CD4-positive, alpha-beta T cell (primary cell): Measurements from ENCODE around the gene BANP. TPM values are rescaled to one million over a fixed set of nuclear protein-coding genes. Genes with fewer than 3 reads are reported as not detected.

Source experiments
- ATAC-seq: fragments of 200-7000 bp; cut with Tn5 transposase; one replicate; pipeline ENCODE4 v1.10.0; 2022; ENCODE audit warnings: mild to moderate bottlenecking; ENCODE audit not compliant: poor library complexity
- CTCF ChIA-PET: fragments of 350-600 bp; sonication (Branson Sonifier 250); formaldehyde crosslinking; loops from one replicate; lab custom pipeline; 2021; ENCODE audit warnings: antibody characterized with exemption, inconsistent platforms; lab: Charles Lee
- POLR2A ChIA-PET: fragments of 350-600 bp; sonication (Branson Sonifier 250); formaldehyde crosslinking; loops from one replicate; lab custom pipeline; 2021; ENCODE audit warnings: antibody characterized with exemption, inconsistent platforms; lab: Charles Lee
- DNase-seq, 14 experiments: peaks; one replicate each; pipeline ENCODE4 v3.0.0-alpha.2; 2013 to 2020; ENCODE audit warnings: mixed read lengths in 2 of 14
- H3K27ac ChIP-seq, 2 donors: one replicate each; pipeline versions ENCODE4 v1.5.1 to v1.7.0; 2013; ENCODE audit warnings: low read length in 2 of 2, low read depth in 1 of 2, mild to moderate bottlenecking in 1 of 2
- H3K27me3 ChIP-seq, 2 experiments: 1 replicate in 1 of 2; 2 replicates in 1 of 2; pipeline versions ENCODE4 v1.6.1 to v1.7.0; 2013; ENCODE audit warnings: low read length in 2 of 2, control low read depth in 1 of 2, mild to moderate bottlenecking in 1 of 2, moderate library complexity in 1 of 2; ENCODE audit not compliant: insufficient read depth in 2 of 2, control insufficient read depth in 1 of 2
- H3K36me3 ChIP-seq: one replicate; pipeline ENCODE4 v1.6.1; 2013; ENCODE audit warnings: low read length, control low read depth; ENCODE audit not compliant: insufficient read depth
- H3K4me1 ChIP-seq: one replicate; pipeline ENCODE4 v1.6.1; 2013; ENCODE audit warnings: low read length, control low read depth; ENCODE audit not compliant: insufficient read depth
- H3K4me3 ChIP-seq: one replicate; pipeline ENCODE4 v1.5.1; 2013; ENCODE audit warnings: mild to moderate bottlenecking, low read length, moderate library complexity
- H3K9me3 ChIP-seq, 2 experiments: 1 replicate in 1 of 2; 2 replicates in 1 of 2; pipeline versions ENCODE4 v1.6.1 to v1.7.0; 2013; ENCODE audit warnings: low read length in 2 of 2, mild to moderate bottlenecking in 2 of 2, control low read depth in 1 of 2, moderate library complexity in 1 of 2; ENCODE audit not compliant: control insufficient read depth in 1 of 2, insufficient read depth in 1 of 2
- H3K27ac Mint-ChIP-seq: one replicate; pipeline ENCODE4 v1.8.0; 2020; ENCODE audit warnings: mixed read lengths
- H3K27me3 Mint-ChIP-seq: one replicate; pipeline ENCODE4 v1.8.0; 2021; ENCODE audit warnings: mixed read lengths
- H3K36me3 Mint-ChIP-seq: one replicate; pipeline ENCODE4 v1.8.0; 2021; ENCODE audit warnings: low read depth, mixed read lengths
- H3K4me1 Mint-ChIP-seq: one replicate; pipeline ENCODE4 v1.8.0; 2021; ENCODE audit warnings: low read depth, mixed read lengths
- H3K4me3 Mint-ChIP-seq: one replicate; pipeline ENCODE4 v1.8.0; 2020; ENCODE audit warnings: mild to moderate bottlenecking, mixed read lengths
- H3K9me3 Mint-ChIP-seq: one replicate; pipeline ENCODE4 v1.8.0; 2020; ENCODE audit warnings: mixed read lengths
- intact Hi-C, 2 experiments: fragments of 100-400 bp; cut with DNase I in 1 of 2; cut with micrococcal nuclease in 1 of 2; formaldehyde crosslinking; loops; one replicate each; pipeline versions ENCODE4 v1.15.1 to v1.9.0; 2023 to 2025; cut with DNase I, micrococcal nuclease
- total RNA-seq, 174 experiments: library from RNA in 2 of 174; stranded (reverse) in 2 of 174; gene quantifications; one replicate each; pipeline ENCODE4 v1.2.3 and lab custom pipeline; 2021 to 2026
- TF ChIP-seq, protein P1 (sequence below): fragments of 200-600 bp; IDR thresholded peaks from one replicate; pipeline ENCODE4 v1.8.0; 2022; ENCODE audit warnings: antibody characterized with exemption, mild to moderate bottlenecking

The BANP gene
- total RNA-seq, 2 experiments from 2014 or later, result 57.5 to 58.6 TPM

DNA sequence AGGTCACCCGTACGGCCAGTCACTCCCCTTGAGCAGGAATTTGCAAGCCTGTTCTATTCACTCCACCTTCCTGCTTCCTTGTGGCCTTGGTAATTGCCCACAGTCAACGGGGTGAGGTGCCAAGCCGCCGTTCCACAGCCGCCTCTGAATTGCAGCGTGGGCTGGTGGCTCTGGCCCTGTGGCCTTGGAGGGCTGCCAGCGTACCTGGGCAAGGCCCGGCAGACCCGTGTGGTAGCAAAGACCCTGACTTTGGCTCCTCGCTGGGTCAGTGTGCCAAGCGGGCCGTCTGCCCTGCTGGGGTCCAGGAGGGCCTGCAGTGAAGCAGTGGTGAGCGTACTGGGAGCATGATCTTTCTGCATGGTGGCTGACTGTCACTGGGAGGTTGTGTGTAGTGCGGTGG is 3.6 kb downstream of the BANP start:
- Histone ChIP-seq H3K9me3 (no peaks in the 10 kb centered on the region), H3K4me1 (peaks cover 86% of the 10 kb centered on the region), H3K27ac (peak overlapping the region; percentile 43 to 71), H3K4me3 (no peak overlapping the region), H3K36me3 (peaks cover 28% of the 10 kb centered on the region), H3K27me3 (no peaks in the 10 kb centered on the region)
- Mint-ChIP-seq H3K4me1 (peaks cover 81% of the 10 kb centered on the region), H3K27me3 (no peaks in the 10 kb centered on the region), H3K4me3 (no peak overlapping the region), H3K9me3 (no peaks in the 10 kb centered on the region), H3K27ac (peak overlapping the region; percentile 99), H3K36me3 (peaks cover 59% of the 10 kb centered on the region)
- intact Hi-C loops, result loop anchor here (5.0 to 10.0 kb wide), 9 partner anchors 178 to 1400 kb away; partner anchors contain the start of genes MAP1LC3B (in 1 of the 2), MTHFSD (in 1 of the 2), ZCCHC14 (in 1 of the 2) and ZFPM1 (in 1 of the 2)
- no peak for ATAC-seq
- POLR2A ChIA-PET, result interaction anchor here (1.0 kb wide), 1 partner anchor 9 kb away, joined by 4 read pairs; no protein-coding TSS in a partner anchor
- no peak for DNase-seq
- CTCF ChIA-PET, result no interaction called here
- TF ChIP-seq, protein P1, sequence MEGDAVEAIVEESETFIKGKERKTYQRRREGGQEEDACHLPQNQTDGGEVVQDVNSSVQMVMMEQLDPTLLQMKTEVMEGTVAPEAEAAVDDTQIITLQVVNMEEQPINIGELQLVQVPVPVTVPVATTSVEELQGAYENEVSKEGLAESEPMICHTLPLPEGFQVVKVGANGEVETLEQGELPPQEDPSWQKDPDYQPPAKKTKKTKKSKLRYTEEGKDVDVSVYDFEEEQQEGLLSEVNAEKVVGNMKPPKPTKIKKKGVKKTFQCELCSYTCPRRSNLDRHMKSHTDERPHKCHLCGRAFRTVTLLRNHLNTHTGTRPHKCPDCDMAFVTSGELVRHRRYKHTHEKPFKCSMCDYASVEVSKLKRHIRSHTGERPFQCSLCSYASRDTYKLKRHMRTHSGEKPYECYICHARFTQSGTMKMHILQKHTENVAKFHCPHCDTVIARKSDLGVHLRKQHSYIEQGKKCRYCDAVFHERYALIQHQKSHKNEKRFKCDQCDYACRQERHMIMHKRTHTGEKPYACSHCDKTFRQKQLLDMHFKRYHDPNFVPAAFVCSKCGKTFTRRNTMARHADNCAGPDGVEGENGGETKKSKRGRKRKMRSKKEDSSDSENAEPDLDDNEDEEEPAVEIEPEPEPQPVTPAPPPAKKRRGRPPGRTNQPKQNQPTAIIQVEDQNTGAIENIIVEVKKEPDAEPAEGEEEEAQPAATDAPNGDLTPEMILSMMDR, result no peak

DNA sequence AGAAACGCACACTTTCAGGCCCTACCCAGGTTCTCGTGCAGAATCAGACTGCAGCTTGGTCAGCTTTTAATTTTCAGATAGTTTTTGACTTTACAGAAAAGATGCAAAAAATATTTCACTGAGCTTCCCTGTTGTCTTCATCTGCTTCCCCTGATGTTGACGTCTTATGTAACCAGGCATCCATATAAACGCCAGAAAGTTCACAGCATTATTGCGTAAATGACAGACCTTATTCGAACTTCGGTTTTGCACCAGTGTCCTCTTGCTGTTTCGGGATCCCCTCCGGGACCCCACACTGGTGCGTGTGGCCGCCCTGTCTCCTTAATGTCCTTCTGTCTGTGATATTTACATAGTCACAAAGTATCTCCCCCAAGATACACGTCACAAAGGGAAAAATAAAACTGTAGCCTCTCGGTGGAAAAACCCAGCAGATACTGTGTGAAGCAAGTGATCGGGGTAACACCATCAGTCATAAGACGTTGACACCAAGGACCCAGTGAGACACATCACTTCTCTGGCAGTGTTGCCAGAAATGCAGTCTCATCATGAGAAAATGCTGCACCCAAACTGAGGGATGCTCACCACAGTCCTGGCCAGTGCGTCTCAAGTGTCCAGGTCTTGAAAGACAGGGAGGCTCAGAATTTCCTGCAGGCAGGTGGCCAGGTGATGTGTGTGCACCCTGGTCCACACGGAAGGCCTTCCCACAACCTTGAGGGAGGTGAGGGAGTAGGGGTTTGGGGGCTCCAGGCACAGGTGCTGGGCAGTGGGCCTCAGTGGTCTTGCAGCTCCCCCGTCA is 4.3 kb downstream of the BANP start:
- Histone ChIP-seq H3K4me1 (peaks cover 85% of the 10 kb centered on the region), H3K9me3 (no peaks in the 10 kb centered on the region), H3K27ac (peak overlapping the region; percentile 67 to 71), H3K4me3 (peak overlapping the region; percentile 35), H3K36me3 (peaks cover 28% of the 10 kb centered on the region), H3K27me3 (no peaks in the 10 kb centered on the region)
- Mint-ChIP-seq H3K4me1 (peaks cover 87% of the 10 kb centered on the region), H3K27me3 (no peaks in the 10 kb centered on the region), H3K9me3 (no peaks in the 10 kb centered on the region), H3K27ac (peak overlapping the region; percentile 99), H3K4me3 (peak overlapping the region; percentile 86), H3K36me3 (peaks cover 64% of the 10 kb centered on the region)
- POLR2A ChIA-PET, result no interaction called here
- CTCF ChIA-PET, result interaction anchor here (1.6 kb wide), 1 partner anchor 177 kb away, joined by 5 read pairs; no protein-coding TSS in a partner anchor
- TF ChIP-seq, protein P1, result no peak
- DNase-seq (peak in 2 of 14 experiments; percentile 55 to 63), ATAC-seq (no peak)
- intact Hi-C loops, result loop anchor here in 1 of 2 experiments (10.0 kb wide), 5 partner anchors 579 to 1401 kb away; partner anchors contain the start of gene MTHFSD

DNA sequence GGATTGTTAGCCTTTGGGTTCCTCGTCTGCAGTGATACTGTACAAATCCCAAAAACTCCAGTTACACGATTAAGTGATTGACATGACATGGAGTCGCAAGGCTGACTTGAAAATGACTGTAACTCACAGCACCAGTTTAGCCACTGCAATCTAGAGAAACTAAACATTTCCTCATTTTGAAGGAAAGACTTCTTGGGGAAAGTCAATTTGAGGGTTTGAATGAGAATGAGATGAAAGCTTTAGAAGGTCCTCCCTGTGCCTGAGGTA is 4.8 kb downstream of the BANP start:
- Histone ChIP-seq H3K4me1 (peaks cover 82% of the 10 kb centered on the region), H3K27ac (peak overlapping the region; percentile 67 to 71), H3K36me3 (peaks cover 28% of the 10 kb centered on the region), H3K9me3 (no peaks in the 10 kb centered on the region), H3K27me3 (no peaks in the 10 kb centered on the region), H3K4me3 (peak overlapping the region; percentile 35)
- Mint-ChIP-seq H3K27me3 (no peaks in the 10 kb centered on the region), H3K9me3 (no peaks in the 10 kb centered on the region), H3K36me3 (peaks cover 64% of the 10 kb centered on the region), H3K27ac (peak overlapping the region; percentile 99), H3K4me3 (peak overlapping the region; percentile 86), H3K4me1 (peaks cover 87% of the 10 kb centered on the region)
- POLR2A ChIA-PET, result interaction anchor here (1.1 kb wide), 1 partner anchor 11 kb away, joined by 8 read pairs; no protein-coding TSS in a partner anchor
- ATAC-seq (no peak), DNase-seq (no peak)
- CTCF ChIA-PET, result interaction anchor here (1.6 kb wide), 1 partner anchor 177 kb away, joined by 5 read pairs; no protein-coding TSS in a partner anchor
- intact Hi-C loops, result loop anchor here in 1 of 2 experiments (10.0 kb wide), 5 partner anchors 579 to 1401 kb away; partner anchors contain the start of gene MTHFSD
- TF ChIP-seq, protein P1, result no peak
